Activated B cell treated with CpG ODN at 0.5 μM for 24 hours (primary cell): Measurements from ENCODE around the gene HEXIM1. TPM values are rescaled to one million over a fixed set of nuclear protein-coding genes. Genes with fewer than 3 reads are reported as not detected.

ENCODE experiments used
- ATAC-seq: fragments of 200-7000 bp; cut with Tn5 transposase; one replicate; pipeline ENCODE4 v1.10.0; 2021; ENCODE audit warnings: low read depth, mild to moderate bottlenecking, moderate library complexity
- CTCF ChIA-PET: fragments of 350-600 bp; sonication (Branson Sonifier 250); formaldehyde crosslinking; loops from one replicate; lab custom pipeline; 2021; ENCODE audit warnings: antibody characterized with exemption; lab: Charles Lee
- POLR2A ChIA-PET: fragments of 350-600 bp; sonication (Branson Sonifier 250); formaldehyde crosslinking; loops from one replicate; lab custom pipeline; 2021; ENCODE audit warnings: antibody characterized with exemption; lab: Charles Lee
- DNase-seq: peaks from one replicate; pipeline ENCODE4 v3.0.0; 2022
- H3K27ac Mint-ChIP-seq: one replicate; pipeline ENCODE4 v1.8.0; 2020; ENCODE audit warnings: mixed read lengths
- H3K27me3 Mint-ChIP-seq: one replicate; pipeline ENCODE4 v1.8.0; 2021; ENCODE audit warnings: mixed read lengths
- H3K36me3 Mint-ChIP-seq: one replicate; pipeline ENCODE4 v1.8.0; 2021; ENCODE audit warnings: low read depth, mixed read lengths
- H3K4me1 Mint-ChIP-seq: one replicate; pipeline ENCODE4 v1.8.0; 2021; ENCODE audit warnings: mixed read lengths
- H3K4me3 Mint-ChIP-seq: one replicate; pipeline ENCODE4 v1.8.0; 2020; ENCODE audit warnings: mild to moderate bottlenecking, mixed read lengths
- H3K9me3 Mint-ChIP-seq: one replicate; pipeline ENCODE4 v1.8.0; 2020; ENCODE audit warnings: mixed read lengths
- CTCF ChIP-seq: fragments of 200-600 bp; IDR thresholded peaks from one replicate; pipeline ENCODE4 v1.8.0; 2022; ENCODE audit warnings: antibody characterized with exemption, mild to moderate bottlenecking
- intact Hi-C: fragments of 100-400 bp; cut with micrococcal nuclease; formaldehyde crosslinking; loops from one replicate; pipeline ENCODE4 v1.15.1; 2024
- total RNA-seq: library from RNA; stranded (reverse); gene quantifications from 2 replicates; pipeline ENCODE4 v1.2.3, GENCODE V29; 2022

HEXIM1 gene
- total RNA-seq, 1 donor from 2014 or later, result 21.5 TPM

- Mint-ChIP-seq H3K4me3 (no peak overlapping the region), H3K4me1 (peaks cover 4% of the 10 kb centered on the region), H3K9me3 (no peaks in the 10 kb centered on the region), H3K36me3 (no peaks in the 10 kb centered on the region), H3K27me3 (no peaks in the 10 kb centered on the region), H3K27ac (no peak overlapping the region)
- intact Hi-C loops, result loop anchor here (5.0 kb wide), 2 partner anchors 273 to 418 kb away; no protein-coding TSS in a partner anchor
- ChIA-PET CTCF (interaction anchor here (1.2 to 6.7 kb wide), 2 partner anchors 34 to 61 kb away, joined by 3 to 161 read pairs; partner anchors contain the start of genes ACBD4, HEXIM2 and PLCD3), POLR2A (interaction anchor here (0.8 to 3.0 kb wide), 3 partner anchors 34 to 60 kb away, joined by 3 to 12 read pairs (median 12); partner anchors contain the start of genes ACBD4, HEXIM1 and HEXIM2)
- no peak for TF ChIP-seq CTCF
- no peak for ATAC-seq
- no peak for DNase-seq
Measured at GRCh38 chr17:45195424-45195823, 47.1 kb downstream of the HEXIM1 start.

- Mint-ChIP-seq H3K4me3 (no peak overlapping the region), H3K36me3 (no peaks in the 10 kb centered on the region), H3K27ac (no peak overlapping the region), H3K27me3 (no peaks in the 10 kb centered on the region), H3K4me1 (peaks cover 4% of the 10 kb centered on the region), H3K9me3 (no peaks in the 10 kb centered on the region)
- no peak for ATAC-seq
- DNase-seq, result no peak
- TF ChIP-seq CTCF, result no peak
- intact Hi-C loops, result loop anchor here (1.0 to 5.0 kb wide), 5 partner anchors 48 to 420 kb away; partner anchors contain the start of gene ACBD4
- ChIA-PET POLR2A (interaction anchor here (0.7 to 2.4 kb wide), 5 partner anchors 26 to 62 kb away, joined by 3 to 46 read pairs (median 6); partner anchors contain the start of genes ACBD4 and HEXIM1), CTCF (interaction anchor here (0.6 to 6.7 kb wide), 26 partner anchors 9 to 277 kb away, joined by 3 to 161 read pairs (median 5); partner anchors contain the start of genes ACBD4, HEXIM1, HEXIM2 and PLCD3)
Measured at GRCh38 chr17:45197108-45197507, 48.8 kb downstream of the HEXIM1 start.

- H3K27me3 Mint-ChIP-seq, result no peaks in the 10 kb centered on the region
- no peak overlapping the region for H3K4me3 Mint-ChIP-seq
- CTCF ChIA-PET, result interaction anchor here (0.6 to 6.7 kb wide), 27 partner anchors 9 to 278 kb away, joined by 3 to 161 read pairs (median 5); partner anchors contain the start of genes ACBD4, HEXIM1, HEXIM2 and PLCD3
Measured at GRCh38 chr17:45197555-45198334, 49.5 kb downstream of the HEXIM1 start.

GRCh38 chr17:45200701-45201100 lies 52.4 kb downstream of the HEXIM1 start:
- no peak for ATAC-seq
- CTCF ChIA-PET, result interaction anchor here (1.4 to 6.7 kb wide), 3 partner anchors 51 to 66 kb away, joined by 4 to 161 read pairs (median 9); partner anchors contain the start of genes ACBD4 and PLCD3
- intact Hi-C loops, result no loop called here
- no peaks in the 10 kb centered on the region for H3K9me3 Mint-ChIP-seq
- no peaks in the 10 kb centered on the region for H3K36me3 Mint-ChIP-seq
- H3K27me3 Mint-ChIP-seq, result no peaks in the 10 kb centered on the region
- no peak overlapping the region for H3K27ac Mint-ChIP-seq
- POLR2A ChIA-PET, result interaction anchor here (0.6 to 0.9 kb wide), 3 partner anchors 8 to 157 kb away, joined by 3 to 5 read pairs (median 4); no protein-coding TSS in a partner anchor
- DNase-seq, result no peak
- H3K4me3 Mint-ChIP-seq, result no peak overlapping the region
- H3K4me1 Mint-ChIP-seq, result peaks cover 4% of the 10 kb centered on the region
- TF ChIP-seq CTCF, result no peak

More at GRCh38 chr17:45197555-45198334, 49.5 kb downstream of the HEXIM1 start:
- Mint-ChIP-seq H3K27ac (no peak overlapping the region), H3K36me3 (no peaks in the 10 kb centered on the region), H3K4me1 (peaks cover 4% of the 10 kb centered on the region), H3K9me3 (no peaks in the 10 kb centered on the region)
- no peak for TF ChIP-seq CTCF
- POLR2A ChIA-PET, result interaction anchor here (0.5 to 2.4 kb wide), 7 partner anchors 25 to 1068 kb away, joined by 3 to 46 read pairs (median 4); partner anchors contain the start of genes ACBD4, HEXIM1 and HEXIM2
- intact Hi-C loops, result loop anchor here (1.0 to 5.0 kb wide), 5 partner anchors 48 to 420 kb away; partner anchors contain the start of gene ACBD4
- ATAC-seq (peak; percentile 100), DNase-seq (peak; percentile 91)
